ENCODE results near the gene AGA.

The AGA gene

GRCh38 chr4:177386278-177386815 lies 55.9 kb downstream of the AGA start:
- no peak for DNase-seq (ENCODE audit: low read depth)

- DNase-seq (ENCODE audit: low read depth) = no peak
These were observed 56.5 kb downstream of the AGA start for GRCh38 chr4:177385576-177386277.

- no peak for DNase-seq (ENCODE audit: low read depth)
These were observed 57.3 kb downstream of the AGA start for GRCh38 chr4:177384856-177385397.

- DNase-seq (ENCODE audit: low read depth) = no peak
These were observed 60.4 kb downstream of the AGA start for GRCh38 chr4:177381762-177382310.

Data from iris pigment epithelial cell (primary cell).